ENCODE results near the gene MCU.

- TF ChIP-seq CTCF (IDR thresholded peaks at IDR 0.05): no peak
- TF ChIP-seq RFX5 (IDR thresholded peaks at IDR 0.05; ENCODE audit: low read length): no peak
These were observed 136.4 kb downstream of the MCU start for GRCh38 chr10:72828294-72828693.

All from SK-N-SH (cell line).